Measurements from ENCODE around the gene SEPHS2. TPM values are rescaled to one million over a fixed set of nuclear protein-coding genes. Genes with fewer than 3 reads are reported as not detected.
A peak's percentile ranks its signal among the peaks of the same experiment; 100 is the strongest.

Gene SEPHS2
- total RNA-seq, 1 experiment from 2014 or later: 51.9 TPM

DNA sequence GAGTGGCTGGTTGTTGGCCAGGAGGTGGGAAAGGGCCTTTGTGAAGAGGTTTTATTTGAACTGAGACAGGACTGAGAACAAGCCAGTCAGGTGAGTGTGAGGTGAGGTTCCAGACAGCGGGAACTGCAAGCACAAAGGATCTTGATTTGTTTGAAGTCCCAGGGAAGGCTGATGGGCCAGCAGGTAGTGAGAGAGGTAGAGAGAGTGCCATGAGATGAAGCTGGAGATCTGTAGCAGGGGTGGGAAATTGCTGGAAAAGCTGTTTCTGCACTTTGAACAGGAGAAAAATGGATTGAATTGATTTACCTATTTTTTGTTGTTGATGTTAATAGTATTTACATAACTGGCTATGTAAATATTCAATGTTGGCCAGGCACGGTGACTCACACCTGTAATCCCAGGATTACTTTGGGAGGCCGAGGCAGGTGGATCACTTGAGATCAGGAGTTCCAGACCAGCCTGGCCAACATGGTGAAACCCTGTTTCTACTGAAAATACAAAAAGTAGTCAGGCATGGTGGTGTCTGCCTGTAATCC is 8.1 kb downstream of the SEPHS2 start:
- no TSS peak for BruUV-seq (replicated peaks)
- Mint-ChIP-seq H3K4me1 (ENCODE audit: insufficient read depth, unreplicated experiment) (peaks cover 6% of the 10 kb centered on the region), H3K27ac (ENCODE audit: low read depth, unreplicated experiment) (no peak overlapping the region), H3K36me3 (ENCODE audit: insufficient read depth, unreplicated experiment) (peaks cover 10% of the 10 kb centered on the region), H3K4me3 (ENCODE audit: unreplicated experiment) (no peak overlapping the region), H3K27me3 (ENCODE audit: insufficient read depth, unreplicated experiment) (no peaks in the 10 kb centered on the region), H3K9me3 (ENCODE audit: unreplicated experiment) (no peaks in the 10 kb centered on the region)
- intact Hi-C loops (cut with micrococcal nuclease): no loop called here
- no peak for DNase-seq (ENCODE audit: unreplicated experiment)
- no peak for TF ChIP-seq CTCF (IDR thresholded peaks at IDR 0.05; ENCODE audit: unreplicated experiment)
- ChIA-PET POLR2A (interaction anchor here (0.5 kb wide), 1 partner anchor 376 kb away, joined by 7 read pairs; no protein-coding TSS in a partner anchor), CTCF (interaction anchor here (0.6 to 0.7 kb wide), 2 partner anchors 9 to 191 kb away, joined by 3 read pairs; no protein-coding TSS in a partner anchor)

DNA sequence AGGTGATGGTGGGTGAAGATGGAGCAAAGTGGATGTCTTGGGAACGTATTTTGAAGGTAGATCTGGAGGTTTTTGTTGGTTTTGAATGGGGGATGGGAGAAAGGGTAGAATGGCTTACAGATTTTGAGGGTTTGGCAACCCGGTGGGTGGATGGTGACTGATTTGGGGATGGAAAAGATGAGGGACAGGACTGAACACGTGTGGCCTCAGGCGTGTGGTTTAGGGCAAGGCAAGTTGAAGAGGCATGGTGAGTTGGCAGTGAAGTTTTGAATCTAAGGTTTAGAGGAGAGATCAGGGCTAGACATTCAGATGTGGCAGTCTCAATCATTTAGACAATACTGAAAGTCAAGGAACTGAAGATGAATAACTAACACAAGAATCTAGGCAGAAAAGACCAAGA is 10.8 kb downstream of the SEPHS2 start:
- no peak for TF ChIP-seq CTCF (IDR thresholded peaks at IDR 0.05; ENCODE audit: unreplicated experiment)
- intact Hi-C loops (cut with micrococcal nuclease): loop anchor here (5.0 kb wide), 1 partner anchor 92 kb away; the partner anchor contains the start of gene ZNF768
- POLR2A ChIA-PET: interaction anchor here (0.7 to 1.0 kb wide), 2 partner anchors 88 to 289 kb away, joined by 4 read pairs; no protein-coding TSS in a partner anchor
- Mint-ChIP-seq H3K4me3 (ENCODE audit: unreplicated experiment) (no peak overlapping the region), H3K36me3 (ENCODE audit: insufficient read depth, unreplicated experiment) (no peaks in the 10 kb centered on the region), H3K27ac (ENCODE audit: low read depth, unreplicated experiment) (no peak overlapping the region), H3K9me3 (ENCODE audit: unreplicated experiment) (no peaks in the 10 kb centered on the region), H3K4me1 (ENCODE audit: insufficient read depth, unreplicated experiment) (peaks cover 6% of the 10 kb centered on the region), H3K27me3 (ENCODE audit: insufficient read depth, unreplicated experiment) (no peaks in the 10 kb centered on the region)
- CTCF ChIA-PET: interaction anchor here (0.6 to 1.0 kb wide), 3 partner anchors 10 to 401 kb away, joined by 3 to 4 read pairs (median 4); partner anchors contain the start of gene PRR14
- no peak for DNase-seq (ENCODE audit: unreplicated experiment)
- no TSS peak for BruUV-seq (replicated peaks)

- Mint-ChIP-seq H3K36me3 (ENCODE audit: insufficient read depth, unreplicated experiment) (peaks cover 28% of the 10 kb centered on the region), H3K4me1 (ENCODE audit: insufficient read depth, unreplicated experiment) (peaks cover 17% of the 10 kb centered on the region), H3K9me3 (ENCODE audit: unreplicated experiment) (no peaks in the 10 kb centered on the region), H3K27ac (ENCODE audit: low read depth, unreplicated experiment) (no peak overlapping the region), H3K4me3 (ENCODE audit: unreplicated experiment) (no peak overlapping the region), H3K27me3 (ENCODE audit: insufficient read depth, unreplicated experiment) (no peaks in the 10 kb centered on the region)
- no peak for TF ChIP-seq CTCF (IDR thresholded peaks at IDR 0.05; ENCODE audit: unreplicated experiment)
- BruUV-seq (replicated peaks): TSS peak; percentile 57
- POLR2A ChIA-PET: interaction anchor here (0.6 to 2.1 kb wide), 30 partner anchors 10 to 230 kb away, joined by 3 to 52 read pairs (median 5); partner anchors contain the start of genes SEPHS2, ZNF688, ZNF689 and ZNF747
- DNase-seq (ENCODE audit: unreplicated experiment): no peak
- CTCF ChIA-PET: interaction anchor here (0.6 to 3.1 kb wide), 33 partner anchors 10 to 231 kb away, joined by 3 to 31 read pairs (median 4); partner anchors contain the start of genes PRR14, ZNF688, ZNF689 and ZNF747
- intact Hi-C loops (cut with micrococcal nuclease): loop anchor here (1.0 to 5.0 kb wide), 2 partner anchors 97 to 198 kb away; partner anchors contain the start of gene ZNF768
Observed at GRCh38 chr16:30430428-30430970, 15.2 kb downstream of the SEPHS2 start.

Data from MCF 10A (cell line).